Muscle of back (tissue), 11 donors: ENCODE data around the gene GMDS. TPM values are rescaled to one million over a fixed set of nuclear protein-coding genes. Genes with fewer than 3 reads are reported as not detected.
A peak's percentile ranks its signal among the peaks of the same experiment; 100 is the strongest.
"Not testable (repeated sequence)": the region's sequence is repeated elsewhere in the genome, so short reads cannot be mapped to it uniquely, and the experiment has no call there.

Experiments used
- DNase-seq, 3 donors: peaks; one replicate each; pipeline versions ENCODE4 v3.0.0 to v3.0.0-alpha.2; 2013
- polyA plus RNA-seq, 10 donors: library from polyadenylated mRNA; unstranded; fragments of 120-200 nt; gene quantifications; one replicate each; pipeline ENCODE4 v1.2.1, GENCODE V29; 2013; ENCODE audit not compliant: insufficient read length in 10 of 10

Gene GMDS
- polyA plus RNA-seq, 10 donors: 9.6 to 17.5 (median 11.0) TPM

- DNase-seq: not testable (repeated sequence)
These were observed 553.6 kb downstream of the GMDS start for GRCh38 chr6:1691828-1692227.

- DNase-seq: not testable (repeated sequence)
These were observed 554.7 kb downstream of the GMDS start for GRCh38 chr6:1690656-1691055.

GRCh38 chr6:1689141-1689540, 556.3 kb downstream of the GMDS start:
- no peak for DNase-seq

GRCh38 chr6:1688396-1688795, 557.0 kb downstream of the GMDS start:
- DNase-seq: no peak

- DNase-seq: no peak
These were observed 558.0 kb downstream of the GMDS start for GRCh38 chr6:1687402-1687801.

- DNase-seq: peak in 2 of 3 donors; percentile 63 to 95
These were observed 559.0 kb downstream of the GMDS start for GRCh38 chr6:1686117-1687098.

- no peak for DNase-seq
These were observed 565.7 kb downstream of the GMDS start for GRCh38 chr6:1679688-1680068.

GRCh38 chr6:1679031-1679687, 566.2 kb downstream of the GMDS start:
- DNase-seq: peak in 2 of 3 donors; percentile 33 to 37

GRCh38 chr6:1678201-1678600, 567.2 kb downstream of the GMDS start:
- DNase-seq: peak in 1 of 3 donors; percentile 43

- DNase-seq: no peak
These were observed 573.0 kb downstream of the GMDS start for GRCh38 chr6:1672379-1672778.

- no peak for DNase-seq
These were observed 574.5 kb downstream of the GMDS start for GRCh38 chr6:1670711-1671462.

- no peak for DNase-seq
These were observed 575.4 kb downstream of the GMDS start for GRCh38 chr6:1669996-1670395.

- not testable (repeated sequence) for DNase-seq
These were observed 576.9 kb downstream of the GMDS start for GRCh38 chr6:1668456-1668855.

GRCh38 chr6:1667805-1668175, 577.6 kb downstream of the GMDS start:
- DNase-seq: no peak

GRCh38 chr6:1667012-1667804, 578.2 kb downstream of the GMDS start:
- peak in 1 of 3 donors; percentile 20 for DNase-seq

GRCh38 chr6:1665214-1665613, 580.2 kb downstream of the GMDS start:
- no peak for DNase-seq

- DNase-seq: no peak
These were observed 581.1 kb downstream of the GMDS start for GRCh38 chr6:1664329-1664728.

GRCh38 chr6:1663511-1663910, 581.9 kb downstream of the GMDS start:
- no peak for DNase-seq

GRCh38 chr6:1662534-1662933, 582.9 kb downstream of the GMDS start:
- DNase-seq: peak in 1 of 3 donors; percentile 55

GRCh38 chr6:1659816-1660215, 585.6 kb downstream of the GMDS start:
- no peak for DNase-seq
